GM23338 (cell line): ENCODE results near the gene SPINT1. TPM values are rescaled to one million over a fixed set of nuclear protein-coding genes. Genes with fewer than 3 reads are reported as not detected.

Experiments used
- ATAC-seq: fragments of 200-7000 bp; cut with Tn5 transposase; 3 replicates; pipeline ENCODE4 v1.9.1; 2020
- DNase-seq: peaks from one replicate; pipeline ENCODE4 v3.0.0-alpha.2; 2015; ENCODE audit warnings: low spot score
- H2AFZ ChIP-seq: fragments of 200-600 bp; sonication (generic); 2 replicates; pipeline ENCODE4 v1.8.0; 2016; ENCODE audit warnings: antibody characterized with exemption, mild to moderate bottlenecking, moderate library complexity
- H3F3A ChIP-seq: fragments of 200-600 bp; sonication (generic); replicated peaks from 2 replicates; pipeline ENCODE4 v1.8.0; 2017; ENCODE audit warnings: antibody characterized with exemption, mixed run types, low read depth
- H3K27ac ChIP-seq: fragments of 200-600 bp; sonication (generic); 2 replicates; pipeline ENCODE4 v1.6.1; 2016; ENCODE audit warnings: low read depth
- H3K27me3 ChIP-seq: fragments of 200-600 bp; sonication (generic); 2 replicates; pipeline ENCODE4 v1.8.0; 2016; ENCODE audit warnings: mild to moderate bottlenecking, mixed run types, moderate library complexity; ENCODE audit not compliant: insufficient read depth
- H3K36me3 ChIP-seq: fragments of 200-600 bp; sonication (generic); 2 replicates; pipeline ENCODE4 v1.8.0; 2016; ENCODE audit warnings: mild to moderate bottlenecking; ENCODE audit not compliant: insufficient read depth
- H3K4me1 ChIP-seq: fragments of 200-600 bp; sonication (generic); 2 replicates; pipeline ENCODE4 v1.8.0; 2016; ENCODE audit warnings: mild to moderate bottlenecking, moderate library complexity; ENCODE audit not compliant: insufficient read depth
- H3K4me2 ChIP-seq: fragments of 200-600 bp; sonication (generic); 2 replicates; pipeline ENCODE4 v1.7.1; 2017; ENCODE audit warnings: mixed run types
- H3K4me3 ChIP-seq: fragments of 200-600 bp; sonication (generic); 2 replicates; pipeline ENCODE4 v1.6.1; 2016; ENCODE audit warnings: mixed run types
- H3K79me2 ChIP-seq: fragments of 200-600 bp; sonication (generic); replicated peaks from 2 replicates; pipeline ENCODE4 v1.8.0; 2017; ENCODE audit warnings: mild to moderate bottlenecking; ENCODE audit not compliant: insufficient read depth
- H3K9me2 ChIP-seq: fragments of 200-600 bp; sonication (generic); 2 replicates; pipeline ENCODE4 v1.8.0; 2017; ENCODE audit not compliant: insufficient read depth
- H4K20me1 ChIP-seq: fragments of 200-600 bp; sonication (generic); replicated peaks from 2 replicates; pipeline ENCODE4 v1.8.0; 2017; ENCODE audit warnings: mild to moderate bottlenecking; ENCODE audit not compliant: insufficient read depth
- H3K27ac Mint-ChIP-seq: 2 replicates; pipeline ENCODE4 v1.8.0; 2020; ENCODE audit warnings: inconsistent platforms, mild to moderate bottlenecking, moderate library complexity, mixed read lengths
- H3K27me3 Mint-ChIP-seq: 3 replicates; pipeline ENCODE4 v1.8.0; 2022; ENCODE audit warnings: low read depth, mild to moderate bottlenecking, moderate library complexity, mixed read lengths, inconsistent platforms; ENCODE audit not compliant: insufficient read depth, poor library complexity
- H3K36me3 Mint-ChIP-seq: 3 replicates; pipeline ENCODE4 v1.8.0; 2021; ENCODE audit warnings: low read depth, mild to moderate bottlenecking, inconsistent platforms, moderate library complexity, mixed read lengths
- H3K4me1 Mint-ChIP-seq: 3 replicates; pipeline ENCODE4 v1.8.0; 2020; ENCODE audit warnings: mild to moderate bottlenecking, inconsistent platforms, mixed read lengths
- H3K4me3 Mint-ChIP-seq: 3 replicates; pipeline ENCODE4 v1.8.0; 2021; ENCODE audit warnings: moderate library complexity, mild to moderate bottlenecking, inconsistent platforms, mixed read lengths
- H3K9me3 Mint-ChIP-seq: 3 replicates; pipeline ENCODE4 v1.8.0; 2020; ENCODE audit warnings: moderate library complexity, mild to moderate bottlenecking, inconsistent platforms, mixed read lengths
- CREB1 ChIP-seq: fragments of 250-450 bp; sonication (Bioruptor Pico); IDR thresholded peaks from 2 replicates; pipeline ENCODE4 v1.5.0; 2020; ENCODE audit warnings: low read depth, mild to moderate bottlenecking, moderate library complexity
- EZH2 ChIP-seq: fragments of 200-600 bp; sonication (generic); IDR thresholded peaks from one replicate; pipeline ENCODE4 v1.8.0; 2017; ENCODE audit warnings: antibody characterized with exemption, mild to moderate bottlenecking, low read depth; ENCODE audit not compliant: unreplicated experiment
- JUNB ChIP-seq: IDR thresholded peaks from one replicate; pipeline ENCODE4 v1.6.1; 2016; ENCODE audit warnings: antibody characterized with exemption; ENCODE audit not compliant: unreplicated experiment
- NANOG ChIP-seq: IDR thresholded peaks from 2 replicates; pipeline ENCODE4 v1.6.1; 2016; ENCODE audit warnings: antibody characterized with exemption, borderline replicate concordance
- POLR2AphosphoS5 ChIP-seq: IDR thresholded peaks from 2 replicates; pipeline ENCODE4 v1.6.1; 2016; ENCODE audit warnings: antibody characterized with exemption, low read depth
- STAT1 ChIP-seq: IDR thresholded peaks from one replicate; pipeline ENCODE4 v1.6.1; 2016; ENCODE audit warnings: antibody characterized with exemption; ENCODE audit not compliant: unreplicated experiment
- ZNF114 ChIP-seq: fragments of 250-450 bp; sonication (Bioruptor Pico); IDR thresholded peaks from 2 replicates; pipeline ENCODE4 v1.5.0; 2020; ENCODE audit warnings: mild to moderate bottlenecking, moderate library complexity
- ZNF331 ChIP-seq: fragments of 250-450 bp; sonication (Bioruptor Pico); IDR thresholded peaks from 2 replicates; pipeline ENCODE4 v1.5.0; 2020; ENCODE audit warnings: low read depth, mild to moderate bottlenecking, moderate library complexity
- polyA plus RNA-seq: library from polyadenylated mRNA; unstranded; fragments of >200 nt; fragmentation: Nextera tagmentation; extraction: Ambion mirVana; gene quantifications from 2 replicates; pipeline ENCODE4 v1.2.1, GENCODE V29; 2016
- total RNA-seq: library from RNA; depleted of rRNA; stranded (reverse); fragments of >200 nt; shearing (Covaris generic); gene quantifications from 2 replicates; pipeline ENCODE4 v1.2.3, GENCODE V29; 2014
- TF ChIP-seq, protein P1 (sequence below), 2 experiments: fragments of 200-600 bp in 1 of 2; sonication (generic) in 1 of 2; conservative IDR thresholded peaks; 2 replicates each; pipeline versions ENCODE4 v1.5.1 to v1.6.1; 2016 to 2017; ENCODE audit warnings: antibody characterized with exemption in 2 of 2, low read depth in 2 of 2, mild to moderate bottlenecking in 2 of 2, moderate library complexity in 1 of 2
- TF ChIP-seq, protein P2 (sequence below): IDR thresholded peaks from 2 replicates; pipeline ENCODE4 v1.6.1; 2016; ENCODE audit warnings: antibody characterized with exemption
- TF ChIP-seq, protein P3 (sequence below): fragments of 250-450 bp; sonication (Bioruptor Pico); IDR thresholded peaks from 2 replicates; pipeline ENCODE4 v1.5.0; 2020; ENCODE audit warnings: mild to moderate bottlenecking, moderate library complexity

Gene SPINT1
- total and polyA plus RNA-seq, 2 experiments from 2014 or later, result 41.3 to 253 TPM

DNA sequence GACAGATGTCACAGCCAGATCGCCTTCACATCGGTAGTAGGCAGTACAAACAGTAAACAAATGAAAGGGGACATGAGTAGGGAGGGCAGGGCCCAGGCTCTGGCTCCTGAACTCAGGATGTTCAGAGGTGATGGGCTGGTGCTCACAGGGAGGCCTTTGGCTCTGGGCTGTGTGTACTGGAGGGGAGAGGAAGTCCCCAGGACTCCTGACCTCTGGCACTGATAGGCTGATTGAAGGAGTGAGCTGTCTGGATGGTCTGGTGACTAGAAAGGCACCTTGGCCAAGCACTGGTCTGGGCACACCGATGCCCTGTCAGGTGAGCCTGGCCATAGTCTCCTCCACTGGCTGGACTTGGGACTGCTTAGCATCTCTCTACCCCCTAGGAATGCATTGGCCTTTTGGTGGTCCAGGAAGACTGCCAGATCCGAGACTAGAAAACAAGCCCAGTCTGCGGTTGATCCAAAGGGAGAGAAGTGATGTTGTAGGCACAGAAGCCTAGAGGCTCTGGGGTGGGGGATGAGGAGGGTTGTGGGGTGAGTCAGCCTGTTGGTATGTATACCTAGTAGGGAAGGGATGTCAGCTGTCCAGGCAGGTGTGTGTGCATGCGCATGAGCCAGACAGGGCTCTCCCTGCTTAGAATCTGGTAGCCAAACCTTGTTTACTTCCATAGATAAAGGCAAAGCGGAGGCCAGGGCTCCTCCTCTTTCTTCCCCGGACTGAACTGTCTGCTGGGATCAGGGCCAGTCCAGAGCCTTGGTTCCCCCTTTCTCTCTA, 1.9 kb downstream of the SPINT1 start:
- Histone ChIP-seq H3K27me3 (0 out of 2 replicates have a peak, but pooled peaks cover 4% of the 10 kb centered on the region), H3K4me1 (peaks cover 36% of the 10 kb centered on the region), H3K4me2 (peak overlapping the region; percentile 100), H3F3A (peaks cover 7% of the 10 kb centered on the region; the same call in 1 of the 2 replicates), H3K79me2 (peaks cover 58% of the 10 kb centered on the region), H3K27ac (no peak overlapping the region; the same call in 1 of the 2 replicates), H3K9me2 (no peaks in the 10 kb centered on the region), H2AFZ (no peak overlapping the region), H4K20me1 (peaks cover 36% of the 10 kb centered on the region), H3K36me3 (peaks cover 4% of the 10 kb centered on the region), H3K4me3 (peak overlapping the region; percentile 97)
- Mint-ChIP-seq H3K4me3 (peak overlapping the region; percentile 99), H3K27me3 (peaks cover 24% of the 10 kb centered on the region), H3K27ac (peak overlapping the region; percentile 67; the same call in 1 of the 2 replicates), H3K9me3 (0 out of 3 replicates have a peak, but pooled peaks cover 3% of the 10 kb centered on the region), H3K4me1 (peaks cover 42% of the 10 kb centered on the region), H3K36me3 (peaks cover 53% of the 10 kb centered on the region)
- no peak for TF ChIP-seq POLR2AphosphoS5
- TF ChIP-seq ZNF331 (CRISPR knock-in tag), result no peak
- ATAC-seq (peak; percentile 7), DNase-seq (peak; percentile 59)

DNA sequence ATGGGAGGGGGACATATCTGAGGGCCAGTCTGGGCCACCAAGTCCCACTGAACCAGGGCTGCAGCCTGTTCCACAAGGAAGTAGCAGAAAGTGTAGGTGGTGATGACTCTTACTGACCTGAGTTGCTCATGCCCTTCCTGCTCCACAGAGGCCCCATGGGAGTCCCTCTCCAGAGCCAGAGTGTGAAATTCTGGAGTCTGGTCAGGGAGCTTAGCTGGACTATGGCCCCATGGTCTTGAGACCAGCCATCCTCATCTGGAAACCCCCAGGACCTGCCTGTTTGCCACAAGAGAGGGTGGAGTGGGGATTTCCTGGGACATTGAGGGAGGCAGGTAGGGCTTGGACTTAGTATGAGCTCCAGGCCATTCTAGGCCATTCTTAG, 3.0 kb downstream of the SPINT1 start:
- Mint-ChIP-seq H3K27me3 (peaks cover 23% of the 10 kb centered on the region), H3K9me3 (0 out of 3 replicates have a peak, but pooled peaks cover 3% of the 10 kb centered on the region), H3K36me3 (peaks cover 62% of the 10 kb centered on the region), H3K4me1 (peaks cover 42% of the 10 kb centered on the region), H3K4me3 (peak overlapping the region; percentile 99), H3K27ac (0 out of 2 replicates have a peak overlapping the region, but pooled peaks have one; percentile 5)
- peaks cover 66% of the 10 kb centered on the region for H3K79me2 ChIP-seq
- 0 out of 2 replicates have a peak overlapping the region, but pooled peaks have one; percentile 50 for H3K27ac ChIP-seq
- peaks cover 36% of the 10 kb centered on the region for H4K20me1 ChIP-seq
- 0 out of 2 replicates have a peak, but pooled peaks cover 4% of the 10 kb centered on the region for H3K27me3 ChIP-seq
- peak overlapping the region; percentile 100 for H3K4me2 ChIP-seq
- no peak for ATAC-seq
- no peak overlapping the region for H2AFZ ChIP-seq
- DNase-seq, result no peak
- H3K9me2 ChIP-seq, result no peaks in the 10 kb centered on the region
- peaks cover 7% of the 10 kb centered on the region; the same call in 1 of the 2 replicates for H3F3A ChIP-seq
- H3K4me1 ChIP-seq, result peaks cover 36% of the 10 kb centered on the region
- H3K36me3 ChIP-seq, result peaks cover 7% of the 10 kb centered on the region
- peak overlapping the region; percentile 97 for H3K4me3 ChIP-seq
- TF ChIP-seq, protein P1, sequence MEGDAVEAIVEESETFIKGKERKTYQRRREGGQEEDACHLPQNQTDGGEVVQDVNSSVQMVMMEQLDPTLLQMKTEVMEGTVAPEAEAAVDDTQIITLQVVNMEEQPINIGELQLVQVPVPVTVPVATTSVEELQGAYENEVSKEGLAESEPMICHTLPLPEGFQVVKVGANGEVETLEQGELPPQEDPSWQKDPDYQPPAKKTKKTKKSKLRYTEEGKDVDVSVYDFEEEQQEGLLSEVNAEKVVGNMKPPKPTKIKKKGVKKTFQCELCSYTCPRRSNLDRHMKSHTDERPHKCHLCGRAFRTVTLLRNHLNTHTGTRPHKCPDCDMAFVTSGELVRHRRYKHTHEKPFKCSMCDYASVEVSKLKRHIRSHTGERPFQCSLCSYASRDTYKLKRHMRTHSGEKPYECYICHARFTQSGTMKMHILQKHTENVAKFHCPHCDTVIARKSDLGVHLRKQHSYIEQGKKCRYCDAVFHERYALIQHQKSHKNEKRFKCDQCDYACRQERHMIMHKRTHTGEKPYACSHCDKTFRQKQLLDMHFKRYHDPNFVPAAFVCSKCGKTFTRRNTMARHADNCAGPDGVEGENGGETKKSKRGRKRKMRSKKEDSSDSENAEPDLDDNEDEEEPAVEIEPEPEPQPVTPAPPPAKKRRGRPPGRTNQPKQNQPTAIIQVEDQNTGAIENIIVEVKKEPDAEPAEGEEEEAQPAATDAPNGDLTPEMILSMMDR (conservative IDR thresholded peaks at IDR 0.05; ENCODE audit: low read depth in 2 of 2), result no peak
- no peak for TF ChIP-seq ZNF331 (CRISPR knock-in tag)
- TF ChIP-seq, protein P2, sequence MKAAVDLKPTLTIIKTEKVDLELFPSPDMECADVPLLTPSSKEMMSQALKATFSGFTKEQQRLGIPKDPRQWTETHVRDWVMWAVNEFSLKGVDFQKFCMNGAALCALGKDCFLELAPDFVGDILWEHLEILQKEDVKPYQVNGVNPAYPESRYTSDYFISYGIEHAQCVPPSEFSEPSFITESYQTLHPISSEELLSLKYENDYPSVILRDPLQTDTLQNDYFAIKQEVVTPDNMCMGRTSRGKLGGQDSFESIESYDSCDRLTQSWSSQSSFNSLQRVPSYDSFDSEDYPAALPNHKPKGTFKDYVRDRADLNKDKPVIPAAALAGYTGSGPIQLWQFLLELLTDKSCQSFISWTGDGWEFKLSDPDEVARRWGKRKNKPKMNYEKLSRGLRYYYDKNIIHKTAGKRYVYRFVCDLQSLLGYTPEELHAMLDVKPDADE, result no peak
- TF ChIP-seq STAT1, result no peak
- no peak for TF ChIP-seq NANOG
- TF ChIP-seq POLR2AphosphoS5, result no peak
- TF ChIP-seq JUNB, result no peak
- no peak for TF ChIP-seq EZH2
- TF ChIP-seq CREB1 (CRISPR knock-in tag), result no peak
- TF ChIP-seq, protein P3, sequence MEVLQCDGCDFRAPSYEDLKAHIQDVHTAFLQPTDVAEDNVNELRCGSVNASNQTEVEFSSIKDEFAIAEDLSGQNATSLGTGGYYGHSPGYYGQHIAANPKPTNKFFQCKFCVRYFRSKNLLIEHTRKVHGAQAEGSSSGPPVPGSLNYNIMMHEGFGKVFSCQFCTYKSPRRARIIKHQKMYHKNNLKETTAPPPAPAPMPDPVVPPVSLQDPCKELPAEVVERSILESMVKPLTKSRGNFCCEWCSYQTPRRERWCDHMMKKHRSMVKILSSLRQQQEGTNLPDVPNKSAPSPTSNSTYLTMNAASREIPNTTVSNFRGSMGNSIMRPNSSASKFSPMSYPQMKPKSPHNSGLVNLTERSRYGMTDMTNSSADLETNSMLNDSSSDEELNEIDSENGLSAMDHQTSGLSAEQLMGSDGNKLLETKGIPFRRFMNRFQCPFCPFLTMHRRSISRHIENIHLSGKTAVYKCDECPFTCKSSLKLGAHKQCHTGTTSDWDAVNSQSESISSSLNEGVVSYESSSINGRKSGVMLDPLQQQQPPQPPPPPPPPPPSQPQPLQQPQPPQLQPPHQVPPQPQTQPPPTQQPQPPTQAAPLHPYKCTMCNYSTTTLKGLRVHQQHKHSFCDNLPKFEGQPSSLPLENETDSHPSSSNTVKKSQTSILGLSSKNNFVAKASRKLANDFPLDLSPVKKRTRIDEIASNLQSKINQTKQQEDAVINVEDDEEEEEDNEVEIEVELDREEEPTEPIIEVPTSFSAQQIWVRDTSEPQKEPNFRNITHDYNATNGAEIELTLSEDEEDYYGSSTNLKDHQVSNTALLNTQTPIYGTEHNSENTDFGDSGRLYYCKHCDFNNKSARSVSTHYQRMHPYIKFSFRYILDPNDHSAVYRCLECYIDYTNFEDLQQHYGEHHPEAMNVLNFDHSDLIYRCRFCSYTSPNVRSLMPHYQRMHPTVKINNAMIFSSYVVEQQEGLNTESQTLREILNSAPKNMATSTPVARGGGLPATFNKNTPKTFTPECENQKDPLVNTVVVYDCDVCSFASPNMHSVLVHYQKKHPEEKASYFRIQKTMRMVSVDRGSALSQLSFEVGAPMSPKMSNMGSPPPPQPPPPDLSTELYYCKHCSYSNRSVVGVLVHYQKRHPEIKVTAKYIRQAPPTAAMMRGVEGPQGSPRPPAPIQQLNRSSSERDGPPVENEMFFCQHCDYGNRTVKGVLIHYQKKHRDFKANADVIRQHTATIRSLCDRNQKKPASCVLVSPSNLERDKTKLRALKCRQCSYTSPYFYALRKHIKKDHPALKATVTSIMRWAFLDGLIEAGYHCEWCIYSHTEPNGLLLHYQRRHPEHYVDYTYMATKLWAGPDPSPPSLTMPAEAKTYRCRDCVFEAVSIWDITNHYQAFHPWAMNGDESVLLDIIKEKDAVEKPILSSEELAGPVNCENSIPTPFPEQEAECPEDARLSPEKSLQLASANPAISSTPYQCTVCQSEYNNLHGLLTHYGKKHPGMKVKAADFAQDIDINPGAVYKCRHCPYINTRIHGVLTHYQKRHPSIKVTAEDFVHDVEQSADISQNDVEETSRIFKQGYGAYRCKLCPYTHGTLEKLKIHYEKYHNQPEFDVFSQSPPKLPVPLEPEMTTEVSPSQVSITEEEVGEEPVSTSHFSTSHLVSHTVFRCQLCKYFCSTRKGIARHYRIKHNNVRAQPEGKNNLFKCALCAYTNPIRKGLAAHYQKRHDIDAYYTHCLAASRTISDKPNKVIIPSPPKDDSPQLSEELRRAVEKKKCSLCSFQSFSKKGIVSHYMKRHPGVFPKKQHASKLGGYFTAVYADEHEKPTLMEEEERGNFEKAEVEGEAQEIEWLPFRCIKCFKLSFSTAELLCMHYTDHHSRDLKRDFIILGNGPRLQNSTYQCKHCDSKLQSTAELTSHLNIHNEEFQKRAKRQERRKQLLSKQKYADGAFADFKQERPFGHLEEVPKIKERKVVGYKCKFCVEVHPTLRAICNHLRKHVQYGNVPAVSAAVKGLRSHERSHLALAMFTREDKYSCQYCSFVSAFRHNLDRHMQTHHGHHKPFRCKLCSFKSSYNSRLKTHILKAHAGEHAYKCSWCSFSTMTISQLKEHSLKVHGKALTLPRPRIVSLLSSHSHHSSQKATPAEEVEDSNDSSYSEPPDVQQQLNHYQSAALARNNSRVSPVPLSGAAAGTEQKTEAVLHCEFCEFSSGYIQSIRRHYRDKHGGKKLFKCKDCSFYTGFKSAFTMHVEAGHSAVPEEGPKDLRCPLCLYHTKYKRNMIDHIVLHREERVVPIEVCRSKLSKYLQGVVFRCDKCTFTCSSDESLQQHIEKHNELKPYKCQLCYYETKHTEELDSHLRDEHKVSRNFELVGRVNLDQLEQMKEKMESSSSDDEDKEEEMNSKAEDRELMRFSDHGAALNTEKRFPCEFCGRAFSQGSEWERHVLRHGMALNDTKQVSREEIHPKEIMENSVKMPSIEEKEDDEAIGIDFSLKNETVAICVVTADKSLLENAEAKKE (CRISPR knock-in tag), result no peak
- no peak for TF ChIP-seq ZNF114 (CRISPR knock-in tag)
